ENCODE data around the gene SMAD3.

The SMAD3 gene

DNA sequence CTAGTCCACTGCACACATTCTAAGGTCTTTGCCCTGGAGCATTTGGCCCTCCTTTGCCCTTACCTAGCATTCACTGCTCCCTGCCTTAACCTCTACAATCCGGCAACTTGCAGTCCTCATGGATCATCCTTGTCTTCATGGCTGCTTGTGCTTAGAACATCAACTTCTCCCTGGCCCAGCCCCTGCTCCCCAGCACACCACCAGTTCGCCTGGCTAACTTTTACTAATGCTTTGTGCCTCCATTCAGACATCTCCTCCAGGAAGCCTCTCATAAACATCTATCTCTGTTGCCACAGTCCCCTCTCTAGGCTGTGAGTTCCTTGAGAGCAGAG, 131.9 kb downstream of the SMAD3 start:
- peaks cover 3% of the 10 kb centered on the region for H3K4me1 ChIP-seq (ENCODE audit: insufficient read depth, insufficient read length)
- H3K9ac ChIP-seq (ENCODE audit: insufficient read length, low read depth) = no peak overlapping the region
- DNase-seq (ENCODE audit: low read depth, low spot score) = no peak
- peaks cover 49% of the 10 kb centered on the region for H3K36me3 ChIP-seq (ENCODE audit: insufficient read depth, insufficient read length, low read length)
- TF ChIP-seq ZNF274 (IDR thresholded peaks at IDR 0.05; ENCODE audit: low read depth, low read length) (no peak), YY1 (IDR thresholded peaks at IDR 0.05; ENCODE audit: insufficient read depth, insufficient read length) (no peak), SUZ12 (IDR thresholded peaks at IDR 0.05; ENCODE audit: extremely low read depth, insufficient read depth, insufficient read length) (no peak)
- no peaks in the 10 kb centered on the region for H3K27me3 ChIP-seq (ENCODE audit: insufficient read depth, insufficient read length)
- H3K4me3 ChIP-seq (ENCODE audit: insufficient read length, low read depth) = no peak overlapping the region
- no peaks in the 10 kb centered on the region for H3K9me3 ChIP-seq (ENCODE audit: insufficient read depth, low read length)

DNA sequence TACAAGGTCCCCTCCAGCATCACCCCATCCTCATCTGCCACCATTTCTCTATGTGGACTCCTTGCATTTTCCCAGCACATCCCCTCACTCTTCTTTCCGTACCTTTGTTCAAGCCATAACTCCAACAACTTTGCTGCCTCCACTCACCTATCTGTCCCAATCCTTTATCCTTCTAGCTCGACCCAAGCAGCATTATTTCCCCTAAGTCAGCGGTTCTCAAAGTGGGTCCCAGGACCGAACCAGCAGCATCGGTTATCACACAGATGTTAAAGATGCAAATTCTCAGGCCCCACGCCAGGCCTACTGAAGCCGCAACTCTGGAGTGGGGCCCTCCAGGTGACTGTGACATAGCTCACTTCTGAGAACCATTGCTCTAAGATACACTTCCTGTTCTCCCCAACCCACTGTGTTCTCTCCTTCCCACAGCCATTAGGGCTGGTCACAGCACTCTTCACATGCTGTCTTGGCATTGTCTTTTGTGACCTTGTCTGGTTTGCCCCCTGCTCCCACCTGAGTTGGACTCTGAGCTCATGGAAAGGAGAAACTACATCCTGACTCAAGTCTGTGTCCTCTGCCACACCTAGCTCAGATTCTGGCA, 132.9 kb downstream of the SMAD3 start:
- peaks cover 1% of the 10 kb centered on the region for H3K4me1 ChIP-seq (ENCODE audit: insufficient read depth, insufficient read length)
- no peak overlapping the region for H3K4me3 ChIP-seq (ENCODE audit: insufficient read length, low read depth)
- no peaks in the 10 kb centered on the region for H3K27me3 ChIP-seq (ENCODE audit: insufficient read depth, insufficient read length)
- no peaks in the 10 kb centered on the region for H3K9me3 ChIP-seq (ENCODE audit: insufficient read depth, low read length)
- H3K9ac ChIP-seq (ENCODE audit: insufficient read length, low read depth) = no peak overlapping the region
- peaks cover 43% of the 10 kb centered on the region for H3K36me3 ChIP-seq (ENCODE audit: insufficient read depth, insufficient read length, low read length)
- no peak for DNase-seq (ENCODE audit: low read depth, low spot score)
- TF ChIP-seq YY1 (IDR thresholded peaks at IDR 0.05; ENCODE audit: insufficient read depth, insufficient read length) (no peak), SUZ12 (IDR thresholded peaks at IDR 0.05; ENCODE audit: extremely low read depth, insufficient read depth, insufficient read length) (no peak), ZNF274 (IDR thresholded peaks at IDR 0.05; ENCODE audit: low read depth, low read length) (no peak)

DNA sequence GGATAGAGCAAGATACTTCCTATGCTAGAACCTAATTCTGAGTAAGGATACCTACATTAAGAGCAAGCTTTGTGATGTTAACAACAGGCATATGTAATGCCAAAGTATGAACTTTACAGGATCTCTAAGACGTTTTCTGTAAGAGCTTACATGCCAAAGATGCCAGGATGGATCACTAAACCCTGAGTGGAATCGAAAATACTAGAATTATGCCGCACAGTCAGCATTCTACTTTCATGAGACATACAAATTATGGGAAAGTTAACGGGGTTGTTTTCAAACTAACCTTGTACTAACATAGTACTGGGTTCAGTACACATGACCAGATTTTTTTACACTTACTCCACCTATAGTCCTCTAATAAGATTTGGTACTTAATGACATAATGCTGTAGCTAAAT, 134.0 kb downstream of the SMAD3 start:
- H3K9me3 ChIP-seq (ENCODE audit: insufficient read depth, low read length) = no peaks in the 10 kb centered on the region
- no peaks in the 10 kb centered on the region for H3K4me1 ChIP-seq (ENCODE audit: insufficient read depth, insufficient read length)
- no peak overlapping the region for H3K4me3 ChIP-seq (ENCODE audit: insufficient read length, low read depth)
- no peaks in the 10 kb centered on the region for H3K27me3 ChIP-seq (ENCODE audit: insufficient read depth, insufficient read length)
- TF ChIP-seq YY1 (IDR thresholded peaks at IDR 0.05; ENCODE audit: insufficient read depth, insufficient read length) (no peak), ZNF274 (IDR thresholded peaks at IDR 0.05; ENCODE audit: low read depth, low read length) (no peak), SUZ12 (IDR thresholded peaks at IDR 0.05; ENCODE audit: extremely low read depth, insufficient read depth, insufficient read length) (no peak)
- H3K36me3 ChIP-seq (ENCODE audit: insufficient read depth, insufficient read length, low read length) = peaks cover 41% of the 10 kb centered on the region
- no peak overlapping the region for H3K9ac ChIP-seq (ENCODE audit: insufficient read length, low read depth)
- DNase-seq (ENCODE audit: low read depth, low spot score) = no peak

DNA sequence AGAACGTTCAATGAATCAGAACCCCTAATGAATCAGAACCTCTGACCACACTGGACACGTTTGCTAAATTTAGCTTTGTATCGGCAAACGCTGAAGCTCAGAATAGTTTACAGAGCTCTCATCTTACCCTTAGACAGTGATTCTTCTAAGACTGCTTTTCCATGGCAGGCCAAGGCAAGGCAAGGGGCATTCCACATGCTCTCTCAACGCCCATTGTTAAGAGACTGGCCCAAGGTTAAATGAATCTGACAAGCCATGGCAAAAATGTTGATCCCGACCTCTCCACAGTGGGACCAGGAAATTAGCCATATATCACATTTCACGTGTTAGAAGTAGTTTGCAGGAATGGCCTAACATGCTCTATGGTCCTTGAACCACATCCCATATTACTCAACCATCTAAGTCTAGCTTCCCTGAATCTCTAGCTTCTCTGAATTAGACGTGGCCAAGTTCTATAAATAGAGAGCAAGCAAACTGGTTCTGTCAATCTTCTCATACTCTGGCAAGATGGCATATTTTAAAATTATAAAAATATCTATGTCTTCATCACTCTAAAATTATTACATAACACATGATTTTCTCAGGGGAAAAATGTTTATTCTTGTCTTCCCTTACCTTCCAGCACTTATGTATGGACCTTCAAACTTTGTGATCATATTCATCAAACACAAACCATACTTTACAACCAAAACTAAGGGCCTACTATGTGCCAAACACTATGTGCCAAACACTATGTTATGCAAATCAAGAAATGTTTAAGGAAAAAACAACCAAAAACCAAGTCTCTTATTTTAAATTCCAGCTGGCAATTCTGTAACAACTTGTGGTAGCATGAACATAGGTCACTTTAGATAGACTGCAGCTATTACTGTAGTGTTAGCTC, 134.7 kb downstream of the SMAD3 start:
- peaks cover 34% of the 10 kb centered on the region for H3K36me3 ChIP-seq (ENCODE audit: insufficient read depth, insufficient read length, low read length)
- no peak overlapping the region for H3K9ac ChIP-seq (ENCODE audit: insufficient read length, low read depth)
- DNase-seq (ENCODE audit: low read depth, low spot score) = no peak
- no peaks in the 10 kb centered on the region for H3K4me1 ChIP-seq (ENCODE audit: insufficient read depth, insufficient read length)
- TF ChIP-seq SUZ12 (IDR thresholded peaks at IDR 0.05; ENCODE audit: extremely low read depth, insufficient read depth, insufficient read length) (no peak), ZNF274 (IDR thresholded peaks at IDR 0.05; ENCODE audit: low read depth, low read length) (no peak), YY1 (IDR thresholded peaks at IDR 0.05; ENCODE audit: insufficient read depth, insufficient read length) (no peak)
- H3K4me3 ChIP-seq (ENCODE audit: insufficient read length, low read depth) = no peak overlapping the region
- no peaks in the 10 kb centered on the region for H3K9me3 ChIP-seq (ENCODE audit: insufficient read depth, low read length)
- H3K27me3 ChIP-seq (ENCODE audit: insufficient read depth, insufficient read length) = no peaks in the 10 kb centered on the region

DNA sequence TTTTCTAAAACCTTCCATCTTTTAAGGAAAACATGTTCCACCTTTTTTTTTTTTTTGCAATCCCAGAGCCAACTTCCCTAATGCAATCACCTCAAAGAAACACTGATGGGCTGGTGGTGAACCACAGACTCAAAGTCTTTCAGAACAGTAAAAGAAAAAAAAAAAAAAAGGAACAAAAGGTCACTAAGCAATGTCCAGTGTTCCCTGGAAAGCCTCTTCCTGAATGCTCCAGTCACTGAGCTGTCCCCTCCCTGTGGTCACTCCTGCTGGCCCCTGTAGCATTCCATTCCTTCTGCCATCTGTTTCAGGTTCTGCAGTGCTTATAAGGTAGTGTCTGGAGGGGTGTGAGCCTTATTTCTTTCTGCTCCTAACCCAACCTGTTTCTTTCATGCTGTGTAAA, 135.7 kb downstream of the SMAD3 start:
- no peak for DNase-seq (ENCODE audit: low read depth, low spot score)
- Histone ChIP-seq H3K4me3 (ENCODE audit: insufficient read length, low read depth) (no peak overlapping the region), H3K4me1 (ENCODE audit: insufficient read depth, insufficient read length) (no peaks in the 10 kb centered on the region), H3K27me3 (ENCODE audit: insufficient read depth, insufficient read length) (no peaks in the 10 kb centered on the region), H3K9me3 (ENCODE audit: insufficient read depth, low read length) (no peaks in the 10 kb centered on the region), H3K36me3 (ENCODE audit: insufficient read depth, insufficient read length, low read length) (peaks cover 37% of the 10 kb centered on the region), H3K9ac (ENCODE audit: insufficient read length, low read depth) (no peak overlapping the region)
- TF ChIP-seq SUZ12 (IDR thresholded peaks at IDR 0.05; ENCODE audit: extremely low read depth, insufficient read depth, insufficient read length) (no peak), YY1 (IDR thresholded peaks at IDR 0.05; ENCODE audit: insufficient read depth, insufficient read length) (no peak), ZNF274 (IDR thresholded peaks at IDR 0.05; ENCODE audit: low read depth, low read length) (no peak)

DNA sequence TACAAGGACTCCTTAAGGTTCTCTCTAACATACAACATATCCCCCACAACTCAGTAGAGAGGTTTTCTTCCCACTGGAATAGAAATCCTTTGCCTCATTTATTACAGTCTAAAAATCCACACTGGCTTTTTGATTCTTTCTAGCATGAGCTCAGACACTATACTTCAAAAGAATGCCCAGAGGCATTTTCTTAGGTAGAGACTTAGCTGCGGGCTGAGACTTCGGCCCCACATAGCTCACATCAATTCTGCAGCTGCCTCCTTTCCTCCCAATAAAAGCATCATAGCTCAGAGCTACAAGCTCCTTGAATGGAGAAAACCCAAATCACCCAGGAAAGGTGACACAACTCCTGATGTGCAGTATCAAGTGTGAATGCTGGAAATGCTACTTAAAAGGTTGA, 136.7 kb downstream of the SMAD3 start:
- H3K27me3 ChIP-seq (ENCODE audit: insufficient read depth, insufficient read length) = no peaks in the 10 kb centered on the region
- no peaks in the 10 kb centered on the region for H3K9me3 ChIP-seq (ENCODE audit: insufficient read depth, low read length)
- TF ChIP-seq SUZ12 (IDR thresholded peaks at IDR 0.05; ENCODE audit: extremely low read depth, insufficient read depth, insufficient read length) (no peak), ZNF274 (IDR thresholded peaks at IDR 0.05; ENCODE audit: low read depth, low read length) (no peak), YY1 (IDR thresholded peaks at IDR 0.05; ENCODE audit: insufficient read depth, insufficient read length) (no peak)
- no peak for DNase-seq (ENCODE audit: low read depth, low spot score)
- no peak overlapping the region for H3K4me3 ChIP-seq (ENCODE audit: insufficient read length, low read depth)
- no peaks in the 10 kb centered on the region for H3K4me1 ChIP-seq (ENCODE audit: insufficient read depth, insufficient read length)
- no peak overlapping the region for H3K9ac ChIP-seq (ENCODE audit: insufficient read length, low read depth)
- H3K36me3 ChIP-seq (ENCODE audit: insufficient read depth, insufficient read length, low read length) = peaks cover 41% of the 10 kb centered on the region

DNA sequence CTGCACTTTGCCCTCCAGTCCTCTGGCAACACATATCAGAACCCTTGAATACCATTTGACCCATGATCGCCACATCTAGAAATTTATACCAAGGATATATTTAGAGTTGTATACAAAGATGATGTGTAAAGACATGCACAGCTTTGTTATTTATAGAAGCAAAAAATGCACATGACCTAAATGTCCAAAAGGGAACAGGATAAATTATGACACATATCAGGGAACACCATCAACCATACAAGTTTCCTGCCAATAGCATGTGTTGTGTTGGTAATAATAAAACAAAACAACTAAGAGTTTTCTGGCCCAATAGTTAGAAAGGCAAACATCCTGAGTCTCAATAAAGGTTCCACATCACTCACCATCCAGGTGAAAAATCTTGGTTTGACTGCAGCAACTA, 137.6 kb downstream of the SMAD3 start:
- Histone ChIP-seq H3K27me3 (ENCODE audit: insufficient read depth, insufficient read length) (no peaks in the 10 kb centered on the region), H3K36me3 (ENCODE audit: insufficient read depth, insufficient read length, low read length) (peaks cover 48% of the 10 kb centered on the region)

More for the DNA sequence above, 137.6 kb downstream of the SMAD3 start:
- H3K4me3 ChIP-seq (ENCODE audit: insufficient read length, low read depth) = no peak overlapping the region
- H3K9me3 ChIP-seq (ENCODE audit: insufficient read depth, low read length) = no peaks in the 10 kb centered on the region
- no peak for TF ChIP-seq SUZ12 (IDR thresholded peaks at IDR 0.05; ENCODE audit: extremely low read depth, insufficient read depth, insufficient read length)
- no peak for TF ChIP-seq YY1 (IDR thresholded peaks at IDR 0.05; ENCODE audit: insufficient read depth, insufficient read length)
- TF ChIP-seq ZNF274 (IDR thresholded peaks at IDR 0.05; ENCODE audit: low read depth, low read length) = no peak
- no peaks in the 10 kb centered on the region for H3K4me1 ChIP-seq (ENCODE audit: insufficient read depth, insufficient read length)
- no peak for DNase-seq (ENCODE audit: low read depth, low spot score)
- H3K9ac ChIP-seq (ENCODE audit: insufficient read length, low read depth) = no peak overlapping the region
